22Rv1 (cell line): ENCODE data around the gene MAD1L1.

Experiments used
- H3K27ac ChIP-seq: fragments of 450-650 bp; 2 replicates; pipeline ENCODE4 v1.5.1; 2017
- ZFX ChIP-seq: fragments of 450-650 bp; IDR thresholded peaks from 2 replicates; pipeline ENCODE4 v1.6.1; 2017; ENCODE audit warnings: antibody characterized with exemption, borderline replicate concordance
- TF ChIP-seq, protein P1 (sequence below): fragments of 450-650 bp; IDR thresholded peaks from 2 replicates; pipeline ENCODE4 v1.5.1; 2017; ENCODE audit warnings: mild to moderate bottlenecking

Gene MAD1L1

DNA sequence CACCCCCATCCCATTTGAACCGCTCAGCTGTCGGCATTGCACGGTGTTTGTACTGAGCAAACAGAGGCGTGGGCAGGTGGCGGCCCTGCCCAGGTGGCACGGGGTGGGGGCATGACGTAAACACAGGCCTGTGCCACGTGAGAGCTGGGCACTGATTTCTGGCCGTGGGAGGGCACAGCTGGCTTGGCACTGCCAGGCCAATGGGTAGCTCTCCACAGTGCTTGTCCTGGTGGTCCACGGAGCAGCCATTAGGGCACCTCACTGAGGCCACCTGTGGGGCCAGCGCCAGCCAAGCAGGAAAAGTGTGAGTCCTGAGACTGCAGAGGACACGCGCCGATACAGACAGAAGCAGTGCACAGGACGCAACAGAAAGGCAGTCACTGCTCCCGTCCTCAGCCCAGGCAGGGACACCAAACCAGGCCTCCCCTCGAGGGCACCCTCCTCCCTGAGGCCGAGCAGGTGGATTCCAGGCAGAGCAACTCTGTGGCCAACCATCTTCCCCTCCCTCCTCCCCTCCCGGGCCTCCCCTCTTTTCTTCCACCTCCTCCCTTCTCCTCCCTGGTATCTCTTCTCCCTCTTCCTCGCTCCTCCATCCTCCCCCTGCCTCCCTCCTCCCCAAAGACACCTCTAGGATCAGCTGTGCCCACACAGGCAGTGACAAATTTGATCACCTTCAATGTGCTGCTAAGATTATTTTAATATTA lies 303.9 kb downstream of the MAD1L1 start:
- peak overlapping the region; percentile 40 for H3K27ac ChIP-seq
- TF ChIP-seq, protein P1, sequence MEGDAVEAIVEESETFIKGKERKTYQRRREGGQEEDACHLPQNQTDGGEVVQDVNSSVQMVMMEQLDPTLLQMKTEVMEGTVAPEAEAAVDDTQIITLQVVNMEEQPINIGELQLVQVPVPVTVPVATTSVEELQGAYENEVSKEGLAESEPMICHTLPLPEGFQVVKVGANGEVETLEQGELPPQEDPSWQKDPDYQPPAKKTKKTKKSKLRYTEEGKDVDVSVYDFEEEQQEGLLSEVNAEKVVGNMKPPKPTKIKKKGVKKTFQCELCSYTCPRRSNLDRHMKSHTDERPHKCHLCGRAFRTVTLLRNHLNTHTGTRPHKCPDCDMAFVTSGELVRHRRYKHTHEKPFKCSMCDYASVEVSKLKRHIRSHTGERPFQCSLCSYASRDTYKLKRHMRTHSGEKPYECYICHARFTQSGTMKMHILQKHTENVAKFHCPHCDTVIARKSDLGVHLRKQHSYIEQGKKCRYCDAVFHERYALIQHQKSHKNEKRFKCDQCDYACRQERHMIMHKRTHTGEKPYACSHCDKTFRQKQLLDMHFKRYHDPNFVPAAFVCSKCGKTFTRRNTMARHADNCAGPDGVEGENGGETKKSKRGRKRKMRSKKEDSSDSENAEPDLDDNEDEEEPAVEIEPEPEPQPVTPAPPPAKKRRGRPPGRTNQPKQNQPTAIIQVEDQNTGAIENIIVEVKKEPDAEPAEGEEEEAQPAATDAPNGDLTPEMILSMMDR: no peak

DNA sequence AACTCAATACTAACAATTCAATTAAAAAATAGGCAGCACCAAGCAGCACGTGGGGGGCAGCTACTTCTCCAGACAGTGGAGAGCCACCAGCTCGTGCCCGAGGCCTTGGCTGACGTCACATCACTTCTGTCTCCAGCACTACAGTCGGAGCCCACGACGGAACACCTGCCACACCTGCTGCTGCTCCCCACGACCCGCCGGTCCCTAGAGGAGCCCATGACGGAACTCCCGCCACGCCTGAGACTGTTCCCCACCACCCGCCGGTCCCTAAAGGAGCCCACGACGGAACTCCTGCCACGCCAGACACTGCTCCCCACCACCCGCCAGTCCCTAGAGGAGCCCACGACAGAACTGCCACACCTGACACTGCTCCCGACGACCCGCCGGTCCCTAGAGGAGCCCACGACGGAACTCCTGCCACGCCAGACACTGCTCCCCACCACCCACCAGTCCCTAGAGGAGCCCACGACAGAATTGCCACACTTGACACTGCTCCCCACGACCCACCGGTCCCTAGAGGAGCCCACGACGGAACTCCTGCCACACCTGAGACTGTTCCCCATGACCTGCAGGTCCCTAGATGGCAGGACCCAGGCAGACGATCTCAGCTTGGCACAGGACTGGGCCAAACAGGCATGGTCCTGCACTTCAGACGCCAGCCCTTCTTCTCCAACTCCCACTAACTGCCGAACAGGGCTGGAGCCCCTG lies 304.7 kb downstream of the MAD1L1 start:
- no peak overlapping the region for H3K27ac ChIP-seq
- TF ChIP-seq, protein P1: no peak
- TF ChIP-seq ZFX: no peak

DNA sequence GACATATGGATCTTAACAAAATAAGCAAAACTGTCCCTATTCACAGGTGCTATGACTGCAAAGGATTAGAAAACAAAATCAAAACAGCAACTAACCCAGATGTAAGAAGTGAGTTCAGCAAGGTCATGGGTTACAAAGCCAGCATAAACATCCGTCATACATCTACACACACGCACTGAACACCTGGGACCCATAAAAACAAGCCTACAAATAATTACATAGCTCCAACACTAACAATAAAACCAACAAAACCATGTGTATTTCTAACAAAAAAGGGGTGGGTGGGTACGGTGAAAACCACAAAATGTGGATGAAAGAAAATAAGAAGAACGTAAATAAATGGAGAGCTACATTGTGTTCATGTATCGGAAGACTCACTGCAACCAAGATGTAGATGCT lies 305.8 kb downstream of the MAD1L1 start:
- TF ChIP-seq, protein P1: no peak
- no peak for TF ChIP-seq ZFX
- no peak overlapping the region for H3K27ac ChIP-seq

DNA sequence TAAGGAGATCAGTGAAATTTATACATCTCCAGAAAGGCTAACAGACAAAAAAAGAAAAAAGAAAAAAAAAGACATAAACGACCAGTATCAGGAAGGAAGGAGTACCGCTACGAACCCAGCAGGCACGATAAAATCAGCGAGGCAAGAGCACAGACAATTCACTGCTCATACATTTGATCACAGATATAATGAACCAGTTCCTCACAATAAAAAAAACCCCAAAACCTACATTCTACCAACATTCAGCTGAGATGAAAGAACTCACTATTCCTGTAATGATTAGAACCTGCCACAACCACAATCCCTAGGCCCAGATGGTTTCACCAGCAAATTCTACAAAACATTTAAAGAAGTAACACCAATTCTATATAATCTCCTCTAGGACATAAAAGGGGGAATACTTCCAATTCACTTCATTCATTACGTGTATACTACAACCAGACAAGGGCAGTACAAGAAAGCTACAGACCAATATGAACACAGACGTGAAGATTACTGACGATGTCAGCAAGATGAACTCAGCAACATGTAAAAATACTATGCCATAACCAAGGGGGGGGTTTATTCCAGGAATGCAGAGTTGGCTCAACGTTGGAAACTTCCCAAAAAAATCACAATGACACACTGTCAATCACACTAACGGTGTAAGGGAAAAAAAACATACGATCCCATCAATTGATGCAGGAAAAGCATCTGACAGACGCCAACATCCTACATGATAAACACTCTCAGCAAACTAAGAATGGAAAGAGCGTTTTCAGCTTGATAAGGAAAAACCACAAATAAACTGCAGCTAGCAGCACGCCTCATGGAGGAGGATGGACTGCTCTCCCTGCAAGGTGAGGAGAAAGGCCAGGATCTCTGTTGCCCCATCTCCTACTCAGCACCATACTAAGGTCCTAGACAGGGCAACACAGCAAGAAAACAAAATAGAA lies 306.5 kb downstream of the MAD1L1 start:
- no peak overlapping the region for H3K27ac ChIP-seq
- no peak for TF ChIP-seq ZFX
- TF ChIP-seq, protein P1: no peak

DNA sequence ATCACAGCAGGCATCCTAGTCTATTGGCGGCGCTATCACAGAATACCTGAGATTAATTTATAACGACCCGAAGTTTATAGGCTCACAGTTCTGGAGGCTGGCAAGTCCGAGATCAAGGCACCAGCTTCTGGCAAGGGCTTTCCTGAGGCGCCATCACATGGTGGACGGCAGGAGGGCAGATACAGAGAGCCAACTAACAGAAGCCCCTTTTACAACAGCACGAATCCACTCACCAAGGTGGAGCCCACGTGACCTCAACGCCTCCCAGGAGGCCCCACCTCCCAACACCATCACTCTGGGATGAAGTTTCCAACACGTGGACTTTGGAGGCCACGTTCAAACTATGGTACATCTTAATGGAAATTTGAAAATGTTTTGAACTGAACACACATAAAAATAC lies 307.4 kb downstream of the MAD1L1 start:
- H3K27ac ChIP-seq: no peak overlapping the region
- TF ChIP-seq, protein P1: peak; percentile 30
- no peak for TF ChIP-seq ZFX

DNA sequence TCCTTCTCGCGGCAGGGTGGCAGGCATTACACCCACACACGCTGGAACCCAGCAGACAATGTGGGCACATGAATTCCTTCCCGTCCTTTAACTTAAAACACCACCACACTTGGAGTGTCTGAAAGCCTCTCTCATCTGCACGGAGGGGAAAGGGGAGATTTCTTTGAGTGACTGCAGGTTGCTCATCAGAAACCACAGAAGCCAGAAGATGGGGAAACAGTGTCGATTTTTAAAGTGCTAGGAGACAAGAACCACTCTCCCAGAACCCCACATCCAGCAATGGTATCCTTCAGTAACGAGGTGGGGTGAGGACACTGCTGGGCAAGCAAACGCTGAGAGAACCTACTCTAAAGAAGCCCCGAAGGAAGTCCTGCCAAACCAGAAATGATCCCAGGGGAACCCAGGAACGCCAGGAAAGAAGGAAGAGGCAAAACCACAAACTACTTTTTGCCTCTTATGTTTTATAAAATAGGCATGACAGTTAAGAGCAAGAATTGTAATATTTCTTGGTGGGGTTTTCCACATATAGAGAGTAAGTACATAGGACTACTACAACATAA lies 308.4 kb downstream of the MAD1L1 start:
- TF ChIP-seq ZFX: no peak
- TF ChIP-seq, protein P1: no peak
- H3K27ac ChIP-seq: no peak overlapping the region
